Measurements from ENCODE around the gene GCA.

The GCA gene

GRCh38 chr2:162343824-162344616, at the start of gene GCA:
Gene GCA, plus strand, starts transcription at chr2:162344132. Its CDS starts 117 bp downstream, at chr2:162344249.
- DNase-seq (ENCODE audit: extremely low spot score), result peak; percentile 95
- TF ChIP-seq CTCF (IDR thresholded peaks at IDR 0.05; ENCODE audit: control extremely low read depth, extremely low read depth, low read depth, missing control alignments), result no peak
- POLR2A ChIA-PET, result interaction anchor here (1.0 kb wide), 1 partner anchor 25 kb away, joined by 5 read pairs; the partner anchor contains the start of gene IFIH1
- CTCF ChIA-PET, result interaction anchor here (0.7 to 2.1 kb wide), 5 partner anchors 10 to 42 kb away, joined by 3 to 13 read pairs (median 3); partner anchors contain the start of gene IFIH1

- ChIA-PET CTCF (interaction anchor here (1.2 to 13.1 kb wide), 7 partner anchors 13 to 75 kb away, joined by 3 to 210 read pairs (median 5); no protein-coding TSS in a partner anchor), POLR2A (no interaction called here)
- DNase-seq (ENCODE audit: extremely low spot score), result no peak
- TF ChIP-seq CTCF (IDR thresholded peaks at IDR 0.05; ENCODE audit: control extremely low read depth, extremely low read depth, low read depth, missing control alignments), result no peak
These were observed 48.9 kb upstream of the GCA start for GRCh38 chr2:162295009-162295408.

GRCh38 chr2:162297925-162298552, 45.9 kb upstream of the GCA start:
- peak; percentile 29 for DNase-seq (ENCODE audit: extremely low spot score)
- peak; percentile 70 for TF ChIP-seq CTCF (IDR thresholded peaks at IDR 0.05; ENCODE audit: control extremely low read depth, extremely low read depth, low read depth, missing control alignments)
- ChIA-PET CTCF (interaction anchor here (0.8 to 13.1 kb wide), 28 partner anchors 9 to 174 kb away, joined by 3 to 210 read pairs (median 7); partner anchors contain the start of genes GCG and IFIH1), POLR2A (interaction anchor here (1.4 kb wide), 1 partner anchor 77 kb away, joined by 3 read pairs; no protein-coding TSS in a partner anchor)

- TF ChIP-seq CTCF (IDR thresholded peaks at IDR 0.05; ENCODE audit: control extremely low read depth, extremely low read depth, low read depth, missing control alignments), result no peak
- DNase-seq (ENCODE audit: extremely low spot score), result no peak
- POLR2A ChIA-PET, result no interaction called here
- CTCF ChIA-PET, result interaction anchor here (0.8 to 13.1 kb wide), 24 partner anchors 10 to 174 kb away, joined by 3 to 210 read pairs (median 7); partner anchors contain the start of genes GCG and IFIH1
These were observed 45.1 kb upstream of the GCA start for GRCh38 chr2:162298669-162299335.

- no peak for DNase-seq (ENCODE audit: extremely low spot score)
- TF ChIP-seq CTCF (IDR thresholded peaks at IDR 0.05; ENCODE audit: control extremely low read depth, extremely low read depth, low read depth, missing control alignments), result no peak
- ChIA-PET CTCF (interaction anchor here (0.6 to 13.1 kb wide), 8 partner anchors 9 to 96 kb away, joined by 4 to 210 read pairs (median 60); partner anchors contain the start of gene IFIH1), POLR2A (no interaction called here)
These were observed 43.7 kb upstream of the GCA start for GRCh38 chr2:162300266-162300665.

Measured in GM10248 (cell line).